Tibial nerve (tissue), 3 donors: ENCODE results near the gene MAVS.

Source experiments
- POLR2A ChIP-seq, 2 donors: fragments of 450-650 bp; IDR thresholded peaks; one replicate each; pipeline ENCODE4 v1.6.1; 2017; ENCODE audit warnings: antibody characterized with exemption in 2 of 2, mild to moderate bottlenecking in 2 of 2, moderate library complexity in 2 of 2
- TF ChIP-seq, protein P1 (sequence below), 5 experiments: fragments of 200-600 bp in 3 of 5; fragments of 450-650 bp in 2 of 5; sonication (generic) in 3 of 5; IDR thresholded peaks; one replicate each; pipeline ENCODE4 v1.5.1; 2016 to 2019; ENCODE audit warnings: antibody characterized with exemption in 5 of 5, mild to moderate bottlenecking in 3 of 5, moderate library complexity in 2 of 5

DNA sequence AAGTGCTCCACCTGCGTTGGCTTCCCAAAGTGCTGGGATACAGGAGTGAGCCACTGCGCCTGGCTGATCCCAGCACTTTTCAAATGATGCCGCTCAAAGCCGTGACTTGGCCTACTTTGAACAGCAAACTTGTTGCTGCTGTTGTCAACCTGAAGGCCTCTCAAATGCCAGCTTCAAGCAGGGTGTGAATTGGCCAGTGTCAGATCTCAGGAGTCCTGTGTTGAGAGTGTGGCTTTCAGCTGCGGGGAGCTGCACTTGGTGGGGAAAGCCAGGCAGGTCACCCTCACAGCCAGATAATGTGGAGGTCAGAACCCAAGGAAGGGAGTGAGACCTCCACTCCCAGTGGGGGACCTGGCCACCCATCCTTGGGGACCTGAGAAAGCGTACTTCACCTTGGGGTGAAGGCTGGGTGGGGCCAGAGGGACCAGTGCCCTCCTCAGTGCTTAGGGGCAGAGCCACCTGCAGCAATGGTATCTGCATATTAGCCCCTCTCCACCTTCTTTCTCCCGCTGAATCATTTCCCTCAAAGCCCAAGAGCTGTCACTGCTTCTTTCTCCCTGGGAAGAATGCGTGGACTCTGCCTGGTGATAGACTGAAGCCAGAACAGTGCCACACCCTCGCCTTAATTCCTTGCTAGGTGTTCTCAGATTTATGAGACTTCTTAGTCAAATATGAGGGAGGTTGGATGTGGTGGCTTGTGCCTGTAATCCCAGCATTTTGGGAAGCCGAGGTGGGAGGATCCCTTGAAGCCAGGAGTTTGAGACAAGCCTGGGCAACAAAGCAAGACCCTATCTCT, 23.4 kb downstream of the MAVS start:
- TF ChIP-seq, protein P1, sequence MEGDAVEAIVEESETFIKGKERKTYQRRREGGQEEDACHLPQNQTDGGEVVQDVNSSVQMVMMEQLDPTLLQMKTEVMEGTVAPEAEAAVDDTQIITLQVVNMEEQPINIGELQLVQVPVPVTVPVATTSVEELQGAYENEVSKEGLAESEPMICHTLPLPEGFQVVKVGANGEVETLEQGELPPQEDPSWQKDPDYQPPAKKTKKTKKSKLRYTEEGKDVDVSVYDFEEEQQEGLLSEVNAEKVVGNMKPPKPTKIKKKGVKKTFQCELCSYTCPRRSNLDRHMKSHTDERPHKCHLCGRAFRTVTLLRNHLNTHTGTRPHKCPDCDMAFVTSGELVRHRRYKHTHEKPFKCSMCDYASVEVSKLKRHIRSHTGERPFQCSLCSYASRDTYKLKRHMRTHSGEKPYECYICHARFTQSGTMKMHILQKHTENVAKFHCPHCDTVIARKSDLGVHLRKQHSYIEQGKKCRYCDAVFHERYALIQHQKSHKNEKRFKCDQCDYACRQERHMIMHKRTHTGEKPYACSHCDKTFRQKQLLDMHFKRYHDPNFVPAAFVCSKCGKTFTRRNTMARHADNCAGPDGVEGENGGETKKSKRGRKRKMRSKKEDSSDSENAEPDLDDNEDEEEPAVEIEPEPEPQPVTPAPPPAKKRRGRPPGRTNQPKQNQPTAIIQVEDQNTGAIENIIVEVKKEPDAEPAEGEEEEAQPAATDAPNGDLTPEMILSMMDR (IDR thresholded peaks at IDR 0.05) = no peak
- no peak for TF ChIP-seq POLR2A (IDR thresholded peaks at IDR 0.05)
